A549 (cell line): ENCODE data around the gene LRCOL1.

ENCODE experiments used
- TF ChIP-seq, protein P1 (sequence below): fragments of >200 bp; sonication (Bioruptor Twin); formaldehyde crosslinking; IDR thresholded peaks from 3 replicates; pipeline ENCODE4 v1.5.1; 2016
- TF ChIP-seq, protein P2 (sequence below): IDR thresholded peaks from 2 replicates; pipeline ENCODE4 v1.6.1; 2012

DNA sequence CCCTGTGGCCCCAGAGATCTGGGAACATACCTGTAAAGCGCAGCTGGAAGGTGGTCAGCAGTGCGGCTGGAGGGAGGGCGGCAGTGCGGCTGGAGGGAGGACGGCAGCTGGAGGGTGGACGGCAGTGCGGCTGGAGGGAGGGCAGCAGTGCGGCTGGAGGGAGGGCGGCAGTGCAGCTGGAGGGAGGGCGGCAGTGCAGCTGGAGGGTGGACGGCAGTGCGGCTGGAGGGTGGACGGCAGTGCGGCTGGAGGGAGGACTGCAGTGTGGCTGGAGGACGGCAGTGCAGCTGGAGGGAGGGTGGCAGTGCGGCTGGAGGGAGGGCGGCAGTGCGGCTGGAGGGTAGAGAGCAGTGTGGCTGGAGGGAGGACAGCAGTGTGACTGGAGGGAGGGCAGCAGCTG is 23.5 kb downstream of the LRCOL1 start:
- TF ChIP-seq, protein P1, sequence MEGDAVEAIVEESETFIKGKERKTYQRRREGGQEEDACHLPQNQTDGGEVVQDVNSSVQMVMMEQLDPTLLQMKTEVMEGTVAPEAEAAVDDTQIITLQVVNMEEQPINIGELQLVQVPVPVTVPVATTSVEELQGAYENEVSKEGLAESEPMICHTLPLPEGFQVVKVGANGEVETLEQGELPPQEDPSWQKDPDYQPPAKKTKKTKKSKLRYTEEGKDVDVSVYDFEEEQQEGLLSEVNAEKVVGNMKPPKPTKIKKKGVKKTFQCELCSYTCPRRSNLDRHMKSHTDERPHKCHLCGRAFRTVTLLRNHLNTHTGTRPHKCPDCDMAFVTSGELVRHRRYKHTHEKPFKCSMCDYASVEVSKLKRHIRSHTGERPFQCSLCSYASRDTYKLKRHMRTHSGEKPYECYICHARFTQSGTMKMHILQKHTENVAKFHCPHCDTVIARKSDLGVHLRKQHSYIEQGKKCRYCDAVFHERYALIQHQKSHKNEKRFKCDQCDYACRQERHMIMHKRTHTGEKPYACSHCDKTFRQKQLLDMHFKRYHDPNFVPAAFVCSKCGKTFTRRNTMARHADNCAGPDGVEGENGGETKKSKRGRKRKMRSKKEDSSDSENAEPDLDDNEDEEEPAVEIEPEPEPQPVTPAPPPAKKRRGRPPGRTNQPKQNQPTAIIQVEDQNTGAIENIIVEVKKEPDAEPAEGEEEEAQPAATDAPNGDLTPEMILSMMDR = no peak
- TF ChIP-seq, protein P2, sequence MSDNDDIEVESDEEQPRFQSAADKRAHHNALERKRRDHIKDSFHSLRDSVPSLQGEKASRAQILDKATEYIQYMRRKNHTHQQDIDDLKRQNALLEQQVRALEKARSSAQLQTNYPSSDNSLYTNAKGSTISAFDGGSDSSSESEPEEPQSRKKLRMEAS = no peak
